IMR-90 (cell line): ENCODE measurements around the gene PCBP4. TPM values are rescaled to one million over a fixed set of nuclear protein-coding genes. Genes with fewer than 3 reads are reported as not detected.

Experiments
- ATAC-seq: fragments of 200-7000 bp; cut with Tn5 transposase; 2 replicates; pipeline ENCODE4 v1.9.1; 2020; ENCODE audit warnings: low read depth, mild to moderate bottlenecking, moderate library complexity
- BruUV-seq: library from RNA; stranded (reverse); fragments of 400-500 nt; replicated peaks from 2 replicates; lab custom pipeline; 2021; lab: Mats Ljungman, UMichigan
- CTCF ChIA-PET: fragments of 300-600 bp; formaldehyde crosslinking; extraction: SDS; loops from one replicate; lab custom pipeline; 2021; ENCODE audit warnings: antibody characterized with exemption; lab: Yijun Ruan, JAX
- POLR2A ChIA-PET: fragments of 300-600 bp; sonication (Branson Sonifier 250); formaldehyde crosslinking; loops from one replicate; lab custom pipeline; 2022; ENCODE audit warnings: antibody characterized with exemption; ENCODE audit not compliant: unreplicated experiment; lab: Charles Lee
- DNase-seq: peaks from one replicate; pipeline ENCODE4 v3.0.0; 2013
- H2AFZ ChIP-seq: replicated peaks from 2 replicates; pipeline ENCODE3; 2013; ENCODE audit warnings: low read length, mild to moderate bottlenecking; ENCODE audit not compliant: poor library complexity
- H2AK5ac ChIP-seq: 2 replicates; pipeline ENCODE4 v1.6.1; 2013; ENCODE audit warnings: low read depth, low read length, inconsistent platforms
- H2AK9ac ChIP-seq: replicated peaks from 2 replicates; pipeline ENCODE3; 2013; ENCODE audit warnings: mild to moderate bottlenecking, low read depth, low read length, moderate library complexity; ENCODE audit not compliant: poor library complexity
- H2BK120ac ChIP-seq: 2 replicates; pipeline ENCODE4 v1.6.1; 2013; ENCODE audit warnings: low read depth, low read length, inconsistent platforms
- H2BK15ac ChIP-seq: 3 replicates; pipeline ENCODE4 v1.6.1; 2013; ENCODE audit warnings: low read depth, low read length, inconsistent platforms
- H2BK20ac ChIP-seq: 2 replicates; pipeline ENCODE4 v1.6.1; 2013; ENCODE audit warnings: low read depth, mild to moderate bottlenecking, inconsistent platforms, low read length, moderate library complexity
- H2BK5ac ChIP-seq: 2 replicates; pipeline ENCODE4 v1.6.1; 2013; ENCODE audit warnings: mild to moderate bottlenecking, low read depth, low read length, inconsistent platforms; ENCODE audit not compliant: poor library complexity, severe bottlenecking
- H3K14ac ChIP-seq: replicated peaks from 2 replicates; pipeline ENCODE4 v1.6.1; 2013; ENCODE audit warnings: low read depth, low read length, inconsistent platforms
- H3K18ac ChIP-seq: 2 replicates; pipeline ENCODE4 v1.6.1; 2013; ENCODE audit warnings: low read depth, low read length, control low read depth
- H3K23ac ChIP-seq: 2 replicates; pipeline ENCODE4 v1.6.1; 2013; ENCODE audit warnings: low read depth, low read length, inconsistent platforms
- H3K27ac ChIP-seq: 2 replicates; pipeline ENCODE4 v1.5.1; 2013; ENCODE audit warnings: mild to moderate bottlenecking, control low read depth, low read length; ENCODE audit not compliant: insufficient read depth
- H3K27me3 ChIP-seq: 2 replicates; pipeline ENCODE4 v1.6.1; 2013; ENCODE audit warnings: low read length; ENCODE audit not compliant: control insufficient read depth, insufficient read depth
- H3K36me3 ChIP-seq: 2 replicates; pipeline ENCODE4 v1.6.1; 2013; ENCODE audit warnings: low read length, mixed read lengths; ENCODE audit not compliant: control insufficient read depth, insufficient read depth
- H3K4ac ChIP-seq: 2 replicates; pipeline ENCODE4 v1.6.1; 2013; ENCODE audit warnings: low read depth, low read length, inconsistent platforms
- H3K4me1 ChIP-seq: 2 replicates; pipeline ENCODE4 v1.6.1; 2013; ENCODE audit warnings: low read length, mixed read lengths; ENCODE audit not compliant: control insufficient read depth, insufficient read depth
- H3K4me2 ChIP-seq: 2 replicates; pipeline ENCODE4 v1.6.1; 2013; ENCODE audit warnings: low read depth, mild to moderate bottlenecking, control low read depth, low read length, moderate library complexity
- H3K4me3 ChIP-seq: 2 replicates; pipeline ENCODE4 v1.5.1; 2013; ENCODE audit warnings: low read depth, mild to moderate bottlenecking, control low read depth, low read length, moderate library complexity; ENCODE audit not compliant: insufficient read depth
- H3K56ac ChIP-seq: 2 replicates; pipeline ENCODE4 v1.6.1; 2013; ENCODE audit warnings: low read length, inconsistent platforms; ENCODE audit not compliant: insufficient read depth; ENCODE audit errors: extremely low read depth
- H3K79me1 ChIP-seq, 2 experiments: 2 replicates each; pipeline ENCODE4 v1.6.1; 2013; ENCODE audit warnings: low read length in 2 of 2, inconsistent platforms in 1 of 2, low read depth in 1 of 2
- H3K9ac ChIP-seq: 2 replicates; pipeline ENCODE4 v1.6.1; 2013; ENCODE audit warnings: low read depth, low read length, control low read depth
- H3K9me1 ChIP-seq: 2 replicates; pipeline ENCODE4 v1.6.1; 2013; ENCODE audit warnings: low read length, inconsistent platforms; ENCODE audit not compliant: insufficient read depth
- H3K9me3 ChIP-seq: 2 replicates; pipeline ENCODE4 v1.6.1; 2013; ENCODE audit warnings: low read length; ENCODE audit not compliant: control insufficient read depth, insufficient read depth
- H4K20me1 ChIP-seq: 2 replicates; pipeline ENCODE4 v1.6.1; 2013; ENCODE audit warnings: low read length, inconsistent platforms; ENCODE audit not compliant: insufficient read depth
- H4K5ac ChIP-seq: 2 replicates; pipeline ENCODE4 v1.6.1; 2013; ENCODE audit warnings: mild to moderate bottlenecking, low read depth, low read length, control low read depth
- H4K8ac ChIP-seq, 2 experiments: 2 replicates each; pipeline ENCODE4 v1.6.1; 2013; ENCODE audit warnings: low read depth in 2 of 2, low read length in 2 of 2, control low read depth in 1 of 2, inconsistent platforms in 1 of 2
- H4K91ac ChIP-seq: 2 replicates; pipeline ENCODE4 v1.6.1; 2013; ENCODE audit warnings: low read depth, low read length, inconsistent platforms; ENCODE audit not compliant: insufficient read depth
- BHLHE40 ChIP-seq: fragments of 150-350 bp; IDR thresholded peaks from 2 replicates; pipeline ENCODE4 v1.6.1; 2016; ENCODE audit warnings: mild to moderate bottlenecking, low read depth, low read length
- CEBPB ChIP-seq: IDR thresholded peaks from 2 replicates; pipeline ENCODE4 v1.6.1; 2012; ENCODE audit warnings: low read depth, low read length, improper control_type of control experiment
- FOS ChIP-seq: fragments of 150-350 bp; IDR thresholded peaks from 2 replicates; pipeline ENCODE4 v1.6.1; 2016; ENCODE audit warnings: low read depth, low read length
- MAFK ChIP-seq: IDR thresholded peaks from 2 replicates; pipeline ENCODE4 v1.6.1; 2012; ENCODE audit warnings: low read depth, low read length, improper control_type of control experiment
- MAZ ChIP-seq: IDR thresholded peaks from 2 replicates; pipeline ENCODE4 v1.6.1; 2012; ENCODE audit warnings: low read depth, mild to moderate bottlenecking, low read length, improper control_type of control experiment, moderate library complexity, borderline replicate concordance
- MXI1 ChIP-seq: IDR thresholded peaks from 2 replicates; pipeline ENCODE4 v1.6.1; 2012; ENCODE audit warnings: low read depth, mild to moderate bottlenecking, low read length, moderate library complexity, borderline replicate concordance
- NFE2L2 ChIP-seq: fragments of 150-350 bp; IDR thresholded peaks from 2 replicates; pipeline ENCODE4 v1.6.1; 2016; ENCODE audit warnings: low read depth, mild to moderate bottlenecking, low read length
- POLR2A ChIP-seq: IDR thresholded peaks from 2 replicates; pipeline ENCODE4 v1.6.1; 2012; ENCODE audit warnings: mild to moderate bottlenecking, low read depth, low read length
- RAD21 ChIP-seq: IDR thresholded peaks from 2 replicates; pipeline ENCODE4 v1.6.1; 2012; ENCODE audit warnings: low read length, improper control_type of control experiment
- RCOR1 ChIP-seq: IDR thresholded peaks from 2 replicates; pipeline ENCODE4 v1.6.1; 2012; ENCODE audit warnings: mild to moderate bottlenecking, low read length, improper control_type of control experiment; ENCODE audit not compliant: insufficient replicate concordance
- RFX5 ChIP-seq: IDR thresholded peaks from 2 replicates; pipeline ENCODE4 v1.8.0; 2012; ENCODE audit warnings: low read depth, mild to moderate bottlenecking, low read length, moderate library complexity
- SMC3 ChIP-seq: fragments of 150-350 bp; IDR thresholded peaks from 2 replicates; pipeline ENCODE4 v1.6.1; 2016; ENCODE audit warnings: low read depth, mild to moderate bottlenecking, antibody characterized with exemption, low read length, moderate library complexity
- WGBS, 2 experiments: methylation state at CpG; one replicate each; pipeline versions ENCODE4 v1.1.5 to v1.1.7; 2013; ENCODE audit warnings: missing lambda C conversion rate in 2 of 2; ENCODE audit not compliant: insufficient read length in 1 of 2; ENCODE audit errors: extremely low coverage in 2 of 2; 5-methylcytosine and 5-hydroxymethylcytosine counted together
- dilution Hi-C: fragments of 300-500 bp; cut with HindIII; formaldehyde crosslinking; loops from one replicate; pipeline ENCODE4 v1.14.3; 2018; ENCODE audit warnings: low sequenced_read_pairs; ENCODE audit not compliant: unreplicated experiment
- in situ Hi-C: fragments of 300-500 bp; cut with MboI; formaldehyde crosslinking; loops from 3 replicates; pipeline ENCODE4 v1.14.3; 2019; ENCODE audit warnings: low sequenced_read_pairs, inconsistent platforms, mixed read lengths
- intact Hi-C: fragments of 100-400 bp; cut with micrococcal nuclease; formaldehyde crosslinking; loops from 2 replicates; pipeline ENCODE4 v1.10.0; 2022
- polyA plus RNA-seq, 3 experiments: library from polyadenylated mRNA; depleted of rRNA; stranded (reverse); fragments of >200 nt; gene quantifications; 2 replicates each; pipeline ENCODE4 v1.2.3, GENCODE V29; 2012; ENCODE audit warnings: low replicate concordance in 1 of 3
- total RNA-seq: library from RNA; depleted of rRNA; stranded (reverse); fragments of >200 nt; gene quantifications from 2 replicates; pipeline ENCODE4 v1.2.3, GENCODE V29; 2012
- TF ChIP-seq, protein P1 (sequence below): fragments of 150-350 bp; IDR thresholded peaks from 2 replicates; pipeline ENCODE4 v1.6.1; 2016; ENCODE audit warnings: low read depth, mild to moderate bottlenecking, low read length, moderate library complexity, borderline replicate concordance
- TF ChIP-seq, protein P2 (sequence below): fragments of 150-350 bp; IDR thresholded peaks from 2 replicates; pipeline ENCODE4 v1.6.1; 2017; ENCODE audit warnings: mild to moderate bottlenecking, antibody characterized with exemption, low read length, low read depth
- TF ChIP-seq, protein P3 (sequence below): conservative IDR thresholded peaks from 2 replicates; pipeline ENCODE4 v1.5.1; 2012; ENCODE audit warnings: mild to moderate bottlenecking, low read depth, low read length, improper control_type of control experiment

Gene PCBP4
- total and polyA plus RNA-seq, 2 of the 4 experiments (the other 2 are of a cell fraction): 70.8 to 110 TPM

DNA sequence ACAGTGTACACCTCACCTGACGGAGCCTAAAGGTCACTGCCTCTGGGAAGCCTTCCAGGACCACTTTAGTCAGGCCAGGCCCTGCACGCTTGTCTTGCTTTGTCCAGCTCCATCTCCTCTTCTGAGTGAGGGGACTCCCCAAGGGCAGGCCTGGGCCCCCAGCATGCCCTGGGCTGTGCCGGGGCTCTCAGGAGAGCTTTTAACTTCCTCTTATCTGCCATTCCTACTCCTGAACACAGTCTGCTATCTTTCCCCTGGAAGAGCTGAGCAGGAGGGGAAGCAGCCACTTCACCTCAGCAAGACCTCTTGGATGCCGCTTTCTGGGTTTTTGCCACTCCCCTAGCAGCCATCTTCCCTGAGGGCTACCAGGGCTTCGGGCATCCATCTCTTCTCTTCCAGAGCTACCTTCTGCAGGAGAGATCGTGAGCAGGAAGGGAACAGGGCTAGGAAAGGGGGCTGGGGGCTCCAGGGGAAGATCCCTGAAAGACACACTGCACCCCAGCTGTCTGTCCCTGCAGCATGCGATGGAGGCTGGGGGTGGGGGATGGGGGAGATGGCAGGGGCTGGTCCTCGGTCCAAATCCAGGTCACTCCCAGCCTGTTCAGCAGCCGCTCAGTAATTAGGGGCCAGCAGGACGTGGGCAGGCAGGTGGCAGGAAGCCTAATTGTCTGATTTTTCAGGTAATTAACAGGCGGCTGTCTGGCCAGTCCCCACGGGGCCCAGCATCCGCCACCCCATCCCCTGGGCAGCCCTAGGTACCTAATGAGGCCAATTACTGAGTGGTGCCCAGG is 48.4 kb upstream of the PCBP4 start:
- DNase-seq: no peak
- no peak overlapping the region for H3K4me2 ChIP-seq
- 87% methylated on average over 3 of the region's 13 CpGs; no CpG with 5 or more reads in 1 of the 2 experiments for WGBS, 2 experiments
- no peak overlapping the region for H3K14ac ChIP-seq
- intact Hi-C loops (no loop called here), dilution Hi-C loops (no loop called here), in situ Hi-C loops (no loop called here)
- ATAC-seq: no peak
- H3K9me3 ChIP-seq: no peaks in the 10 kb centered on the region
- H3K4me1 ChIP-seq: no peaks in the 10 kb centered on the region
- H4K5ac ChIP-seq: no peak overlapping the region
- no peaks in the 10 kb centered on the region for H3K36me3 ChIP-seq
- ChIA-PET POLR2A (no interaction called here), CTCF (no interaction called here)
- no peaks in the 10 kb centered on the region for H4K20me1 ChIP-seq
- no peak overlapping the region for H3K27ac ChIP-seq
- no peak overlapping the region for H3K4ac ChIP-seq
- no peak overlapping the region for H3K4me3 ChIP-seq
- H4K8ac ChIP-seq: no peak overlapping the region
- peak overlapping the region; percentile 39; the same call in 1 of the 2 replicates for H2AK5ac ChIP-seq
- no peak overlapping the region for H3K18ac ChIP-seq
- H2AFZ ChIP-seq: no peak overlapping the region
- H2AK9ac ChIP-seq: peak overlapping the region; percentile 55
- H3K9me1 ChIP-seq: no peaks in the 10 kb centered on the region; the same call in 1 of the 2 replicates
- H4K91ac ChIP-seq: no peak overlapping the region
- no peak overlapping the region for H2BK120ac ChIP-seq
- H3K56ac ChIP-seq: no peak overlapping the region
- no peak overlapping the region for H2BK5ac ChIP-seq
- no TSS peak for BruUV-seq
- no peaks in the 10 kb centered on the region for H3K27me3 ChIP-seq
- H2BK20ac ChIP-seq: no peak overlapping the region
- H3K79me1 ChIP-seq: no peaks in the 10 kb centered on the region
- H3K23ac ChIP-seq: no peak overlapping the region
- H2BK15ac ChIP-seq: no peak overlapping the region
- H3K9ac ChIP-seq: no peak overlapping the region
- TF ChIP-seq, protein P1, sequence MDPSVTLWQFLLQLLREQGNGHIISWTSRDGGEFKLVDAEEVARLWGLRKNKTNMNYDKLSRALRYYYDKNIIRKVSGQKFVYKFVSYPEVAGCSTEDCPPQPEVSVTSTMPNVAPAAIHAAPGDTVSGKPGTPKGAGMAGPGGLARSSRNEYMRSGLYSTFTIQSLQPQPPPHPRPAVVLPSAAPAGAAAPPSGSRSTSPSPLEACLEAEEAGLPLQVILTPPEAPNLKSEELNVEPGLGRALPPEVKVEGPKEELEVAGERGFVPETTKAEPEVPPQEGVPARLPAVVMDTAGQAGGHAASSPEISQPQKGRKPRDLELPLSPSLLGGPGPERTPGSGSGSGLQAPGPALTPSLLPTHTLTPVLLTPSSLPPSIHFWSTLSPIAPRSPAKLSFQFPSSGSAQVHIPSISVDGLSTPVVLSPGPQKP: no peak
- TF ChIP-seq BHLHE40 (no peak), POLR2A (no peak), RFX5 (no peak), RCOR1 (no peak), MAZ (no peak), MAFK (no peak), MXI1 (no peak), NFE2L2 (no peak), FOS (no peak), RAD21 (no peak), CEBPB (no peak), SMC3 (no peak)
- TF ChIP-seq, protein P2, sequence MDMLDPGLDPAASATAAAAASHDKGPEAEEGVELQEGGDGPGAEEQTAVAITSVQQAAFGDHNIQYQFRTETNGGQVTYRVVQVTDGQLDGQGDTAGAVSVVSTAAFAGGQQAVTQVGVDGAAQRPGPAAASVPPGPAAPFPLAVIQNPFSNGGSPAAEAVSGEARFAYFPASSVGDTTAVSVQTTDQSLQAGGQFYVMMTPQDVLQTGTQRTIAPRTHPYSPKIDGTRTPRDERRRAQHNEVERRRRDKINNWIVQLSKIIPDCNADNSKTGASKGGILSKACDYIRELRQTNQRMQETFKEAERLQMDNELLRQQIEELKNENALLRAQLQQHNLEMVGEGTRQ: no peak
- TF ChIP-seq, protein P3, sequence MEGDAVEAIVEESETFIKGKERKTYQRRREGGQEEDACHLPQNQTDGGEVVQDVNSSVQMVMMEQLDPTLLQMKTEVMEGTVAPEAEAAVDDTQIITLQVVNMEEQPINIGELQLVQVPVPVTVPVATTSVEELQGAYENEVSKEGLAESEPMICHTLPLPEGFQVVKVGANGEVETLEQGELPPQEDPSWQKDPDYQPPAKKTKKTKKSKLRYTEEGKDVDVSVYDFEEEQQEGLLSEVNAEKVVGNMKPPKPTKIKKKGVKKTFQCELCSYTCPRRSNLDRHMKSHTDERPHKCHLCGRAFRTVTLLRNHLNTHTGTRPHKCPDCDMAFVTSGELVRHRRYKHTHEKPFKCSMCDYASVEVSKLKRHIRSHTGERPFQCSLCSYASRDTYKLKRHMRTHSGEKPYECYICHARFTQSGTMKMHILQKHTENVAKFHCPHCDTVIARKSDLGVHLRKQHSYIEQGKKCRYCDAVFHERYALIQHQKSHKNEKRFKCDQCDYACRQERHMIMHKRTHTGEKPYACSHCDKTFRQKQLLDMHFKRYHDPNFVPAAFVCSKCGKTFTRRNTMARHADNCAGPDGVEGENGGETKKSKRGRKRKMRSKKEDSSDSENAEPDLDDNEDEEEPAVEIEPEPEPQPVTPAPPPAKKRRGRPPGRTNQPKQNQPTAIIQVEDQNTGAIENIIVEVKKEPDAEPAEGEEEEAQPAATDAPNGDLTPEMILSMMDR: no peak
